ENCODE measurements around the gene NPM3.

The NPM3 gene

GRCh38 chr10:101748496-101748895 lies 34.8 kb downstream of the NPM3 start:
- TF ChIP-seq, protein P1, sequence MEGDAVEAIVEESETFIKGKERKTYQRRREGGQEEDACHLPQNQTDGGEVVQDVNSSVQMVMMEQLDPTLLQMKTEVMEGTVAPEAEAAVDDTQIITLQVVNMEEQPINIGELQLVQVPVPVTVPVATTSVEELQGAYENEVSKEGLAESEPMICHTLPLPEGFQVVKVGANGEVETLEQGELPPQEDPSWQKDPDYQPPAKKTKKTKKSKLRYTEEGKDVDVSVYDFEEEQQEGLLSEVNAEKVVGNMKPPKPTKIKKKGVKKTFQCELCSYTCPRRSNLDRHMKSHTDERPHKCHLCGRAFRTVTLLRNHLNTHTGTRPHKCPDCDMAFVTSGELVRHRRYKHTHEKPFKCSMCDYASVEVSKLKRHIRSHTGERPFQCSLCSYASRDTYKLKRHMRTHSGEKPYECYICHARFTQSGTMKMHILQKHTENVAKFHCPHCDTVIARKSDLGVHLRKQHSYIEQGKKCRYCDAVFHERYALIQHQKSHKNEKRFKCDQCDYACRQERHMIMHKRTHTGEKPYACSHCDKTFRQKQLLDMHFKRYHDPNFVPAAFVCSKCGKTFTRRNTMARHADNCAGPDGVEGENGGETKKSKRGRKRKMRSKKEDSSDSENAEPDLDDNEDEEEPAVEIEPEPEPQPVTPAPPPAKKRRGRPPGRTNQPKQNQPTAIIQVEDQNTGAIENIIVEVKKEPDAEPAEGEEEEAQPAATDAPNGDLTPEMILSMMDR (IDR thresholded peaks at IDR 0.05; ENCODE audit: borderline replicate concordance, insufficient read depth, low read depth, low read length), result no peak
- H3K4me3 ChIP-seq (ENCODE audit: low read depth, low read length), result no peak overlapping the region

DNA sequence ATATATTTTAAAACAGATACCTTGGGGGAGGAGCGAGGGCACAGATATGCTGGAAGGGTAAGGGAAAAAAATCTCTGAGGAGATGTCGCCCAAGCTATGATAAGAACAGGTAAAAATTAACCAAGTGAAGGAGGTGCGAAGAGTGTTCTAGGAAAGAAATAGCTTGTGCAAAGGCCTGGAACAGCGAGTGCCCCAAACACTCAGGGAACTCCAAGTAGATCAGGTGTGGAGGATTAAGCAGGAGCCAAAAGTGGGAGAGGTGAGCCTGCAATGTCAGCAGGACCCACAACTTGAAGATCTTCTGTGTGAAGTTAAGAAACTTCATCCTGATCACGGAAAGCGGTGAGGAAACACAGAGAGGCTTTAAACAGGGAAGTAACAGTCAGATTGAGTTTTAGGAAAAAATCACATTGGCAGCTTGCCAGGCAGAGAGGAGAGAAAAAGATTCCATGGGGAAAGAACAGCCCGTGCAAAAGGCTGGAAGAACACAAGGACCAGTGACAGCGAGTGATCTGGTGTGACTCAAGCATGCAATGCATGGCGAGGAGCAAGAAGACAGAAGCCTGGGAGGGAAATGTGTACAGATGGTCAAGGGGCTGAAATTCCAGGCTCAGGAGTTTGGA lies 38.1 kb downstream of the NPM3 start:
- no peak overlapping the region for H3K4me3 ChIP-seq (ENCODE audit: low read depth, low read length)
- TF ChIP-seq, protein P1 (IDR thresholded peaks at IDR 0.05; ENCODE audit: borderline replicate concordance, insufficient read depth, low read depth, low read length), result no peak

GRCh38 chr10:101744267-101744666 lies 39.0 kb downstream of the NPM3 start:
- H3K4me3 ChIP-seq (ENCODE audit: low read depth, low read length), result no peak overlapping the region
- TF ChIP-seq, protein P1 (IDR thresholded peaks at IDR 0.05; ENCODE audit: borderline replicate concordance, insufficient read depth, low read depth, low read length), result no peak

GRCh38 chr10:101741938-101742337 lies 41.3 kb downstream of the NPM3 start:
- no peak overlapping the region for H3K4me3 ChIP-seq (ENCODE audit: low read depth, low read length)
- TF ChIP-seq, protein P1 (IDR thresholded peaks at IDR 0.05; ENCODE audit: borderline replicate concordance, insufficient read depth, low read depth, low read length), result no peak

DNA sequence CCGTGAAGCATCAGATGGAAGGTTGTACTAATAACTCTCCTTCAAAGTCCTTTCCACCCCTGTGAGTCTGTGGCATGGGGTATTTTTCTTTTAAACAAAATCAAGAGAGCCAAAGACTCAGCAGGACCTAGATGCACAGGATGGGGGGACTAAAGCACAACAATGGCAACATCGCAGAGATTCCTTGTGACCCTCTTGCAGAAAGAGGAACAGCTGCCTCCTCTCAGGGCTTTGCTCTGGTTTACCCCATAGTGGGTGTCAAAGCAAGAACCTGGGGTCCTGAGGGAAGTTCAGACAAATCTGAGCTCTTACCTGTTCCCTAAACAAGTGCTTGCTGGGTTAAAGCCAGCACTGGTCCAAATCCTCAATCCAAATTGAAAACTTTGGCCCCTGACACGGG lies 46.6 kb downstream of the NPM3 start:
- TF ChIP-seq, protein P1 (IDR thresholded peaks at IDR 0.05; ENCODE audit: borderline replicate concordance, insufficient read depth, low read depth, low read length), result no peak
- no peak overlapping the region for H3K4me3 ChIP-seq (ENCODE audit: low read depth, low read length)

- TF ChIP-seq, protein P1 (IDR thresholded peaks at IDR 0.05; ENCODE audit: borderline replicate concordance, insufficient read depth, low read depth, low read length), result no peak
- no peak overlapping the region for H3K4me3 ChIP-seq (ENCODE audit: low read depth, low read length)
Observed at GRCh38 chr10:101732096-101732495, 51.1 kb downstream of the NPM3 start.
